B cell (primary cell): ENCODE measurements around the gene KIAA1217.

Source experiments
- EZH2 ChIP-seq: IDR thresholded peaks from 2 replicates; pipeline ENCODE4 v1.6.1; 2012; ENCODE audit warnings: borderline replicate concordance, low read depth, mild to moderate bottlenecking, moderate library complexity, low read length; ENCODE audit not compliant: insufficient read depth, poor library complexity, severe bottlenecking
- TF ChIP-seq, protein P1 (sequence below): fragments of 200-600 bp; IDR thresholded peaks from one replicate; pipeline ENCODE4 v1.8.0; 2022; ENCODE audit warnings: antibody characterized with exemption, mild to moderate bottlenecking

DNA sequence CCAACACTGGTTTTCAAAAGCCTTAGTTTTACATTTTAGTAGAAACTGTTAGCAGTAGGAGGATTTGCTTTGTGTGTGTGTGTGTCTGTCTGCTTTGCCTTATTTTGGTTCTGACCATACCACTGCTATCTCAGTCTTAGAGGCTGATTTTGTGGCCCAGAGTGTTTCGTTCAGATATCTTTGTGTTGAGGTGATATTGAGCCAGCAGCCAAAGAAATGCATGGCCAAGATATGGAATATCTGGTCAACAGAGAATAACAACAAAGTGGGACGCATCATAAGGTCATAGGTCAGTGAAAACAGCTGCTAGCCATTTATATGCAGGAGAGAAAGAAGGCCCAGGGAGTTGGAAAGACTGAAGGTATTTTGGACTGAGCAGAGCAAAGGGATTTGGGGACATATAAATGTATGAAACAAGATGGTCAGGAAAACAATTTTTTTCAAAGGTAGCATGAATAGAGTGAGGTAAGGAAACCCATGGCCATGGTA, 47.7 kb downstream of the KIAA1217 start:
- TF ChIP-seq, protein P1, sequence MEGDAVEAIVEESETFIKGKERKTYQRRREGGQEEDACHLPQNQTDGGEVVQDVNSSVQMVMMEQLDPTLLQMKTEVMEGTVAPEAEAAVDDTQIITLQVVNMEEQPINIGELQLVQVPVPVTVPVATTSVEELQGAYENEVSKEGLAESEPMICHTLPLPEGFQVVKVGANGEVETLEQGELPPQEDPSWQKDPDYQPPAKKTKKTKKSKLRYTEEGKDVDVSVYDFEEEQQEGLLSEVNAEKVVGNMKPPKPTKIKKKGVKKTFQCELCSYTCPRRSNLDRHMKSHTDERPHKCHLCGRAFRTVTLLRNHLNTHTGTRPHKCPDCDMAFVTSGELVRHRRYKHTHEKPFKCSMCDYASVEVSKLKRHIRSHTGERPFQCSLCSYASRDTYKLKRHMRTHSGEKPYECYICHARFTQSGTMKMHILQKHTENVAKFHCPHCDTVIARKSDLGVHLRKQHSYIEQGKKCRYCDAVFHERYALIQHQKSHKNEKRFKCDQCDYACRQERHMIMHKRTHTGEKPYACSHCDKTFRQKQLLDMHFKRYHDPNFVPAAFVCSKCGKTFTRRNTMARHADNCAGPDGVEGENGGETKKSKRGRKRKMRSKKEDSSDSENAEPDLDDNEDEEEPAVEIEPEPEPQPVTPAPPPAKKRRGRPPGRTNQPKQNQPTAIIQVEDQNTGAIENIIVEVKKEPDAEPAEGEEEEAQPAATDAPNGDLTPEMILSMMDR, result no peak
- TF ChIP-seq EZH2, result no peak
